ENCODE measurements around the gene MDGA2.

DNA sequence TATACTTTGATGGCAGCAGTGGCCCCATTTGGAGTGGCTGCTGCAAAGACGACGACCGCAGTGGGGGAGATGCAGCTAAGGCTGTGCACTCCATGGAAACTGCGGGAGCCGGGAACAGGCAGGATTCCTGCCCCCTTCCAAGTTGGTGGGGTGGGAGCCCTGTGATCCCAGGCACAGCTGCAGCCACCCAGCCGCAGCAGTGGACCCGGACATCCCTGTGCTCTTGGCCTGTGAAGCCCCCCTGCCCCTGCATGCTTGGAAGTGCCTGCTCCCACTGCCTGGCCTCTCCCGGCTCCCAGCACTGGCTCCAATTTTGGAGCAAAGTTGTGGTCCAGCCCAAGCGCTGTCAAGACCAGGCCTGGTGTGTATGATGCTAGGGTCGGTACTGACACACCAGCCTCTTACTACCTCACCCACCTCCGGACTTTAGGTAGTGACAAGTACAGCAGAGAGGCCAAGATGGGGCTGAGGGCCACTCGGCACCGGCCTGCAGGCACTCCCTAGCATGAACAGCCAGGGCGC is 521.1 kb downstream of the MDGA2 start:
- TF ChIP-seq POLR2A (IDR thresholded peaks at IDR 0.05): no peak
- TF ChIP-seq, protein P1, sequence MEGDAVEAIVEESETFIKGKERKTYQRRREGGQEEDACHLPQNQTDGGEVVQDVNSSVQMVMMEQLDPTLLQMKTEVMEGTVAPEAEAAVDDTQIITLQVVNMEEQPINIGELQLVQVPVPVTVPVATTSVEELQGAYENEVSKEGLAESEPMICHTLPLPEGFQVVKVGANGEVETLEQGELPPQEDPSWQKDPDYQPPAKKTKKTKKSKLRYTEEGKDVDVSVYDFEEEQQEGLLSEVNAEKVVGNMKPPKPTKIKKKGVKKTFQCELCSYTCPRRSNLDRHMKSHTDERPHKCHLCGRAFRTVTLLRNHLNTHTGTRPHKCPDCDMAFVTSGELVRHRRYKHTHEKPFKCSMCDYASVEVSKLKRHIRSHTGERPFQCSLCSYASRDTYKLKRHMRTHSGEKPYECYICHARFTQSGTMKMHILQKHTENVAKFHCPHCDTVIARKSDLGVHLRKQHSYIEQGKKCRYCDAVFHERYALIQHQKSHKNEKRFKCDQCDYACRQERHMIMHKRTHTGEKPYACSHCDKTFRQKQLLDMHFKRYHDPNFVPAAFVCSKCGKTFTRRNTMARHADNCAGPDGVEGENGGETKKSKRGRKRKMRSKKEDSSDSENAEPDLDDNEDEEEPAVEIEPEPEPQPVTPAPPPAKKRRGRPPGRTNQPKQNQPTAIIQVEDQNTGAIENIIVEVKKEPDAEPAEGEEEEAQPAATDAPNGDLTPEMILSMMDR (IDR thresholded peaks at IDR 0.05): no peak

Measured in right lobe of liver (tissue), 4 donors.